ENCODE measurements around the gene ERN1. TPM values are rescaled to one million over a fixed set of nuclear protein-coding genes. Genes with fewer than 3 reads are reported as not detected.

Gene ERN1
- total and polyA plus RNA-seq, 2 of the 13 experiments (the other 11 are each of a cell fraction or from before 2014, with no cell fraction given), result 6.0 to 12.7 TPM

DNA sequence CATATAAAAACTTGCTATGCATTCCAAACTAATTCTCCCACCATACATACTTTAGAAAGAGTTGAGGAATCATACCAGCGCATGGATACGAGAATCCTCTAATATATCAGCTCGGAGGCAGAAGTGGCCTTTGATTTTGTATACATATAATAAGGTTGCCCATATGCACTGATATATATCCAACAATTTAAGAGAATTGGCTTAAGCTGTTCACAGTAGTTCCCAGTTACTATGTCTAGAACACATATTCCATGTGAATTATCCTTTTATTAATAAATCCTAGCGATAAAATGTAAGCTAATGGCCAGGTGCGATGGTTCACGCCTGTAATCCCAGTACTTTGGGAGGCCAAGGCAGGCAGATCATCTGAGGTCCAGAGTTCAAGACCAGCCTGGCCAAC lies 19.3 kb upstream of the ERN1 start:
- in situ Hi-C loops (cut with HindIII; ENCODE audit: extremely low pct_ligation_motif_present, low pct_unique_long_range_greater_than_20kb), result loop anchor here (5.0 kb wide), 2 partner anchors 33 to 113 kb away; partner anchors contain the start of gene TEX2
- Histone ChIP-seq H3K27me3 (ENCODE audit: control insufficient read depth in 1 of 2, insufficient read depth in 2 of 2, low read length in 2 of 2) (no peaks in the 10 kb centered on the region; a peak in 1 of 5 replicates), H3K4me2 (ENCODE audit: low read depth, low read length) (no peak overlapping the region), H3K27ac (ENCODE audit: extremely low read length, insufficient read depth, low read length) (peak overlapping the region; percentile 88), H3K9ac (ENCODE audit: insufficient read depth, low read depth, low read length) (no peak overlapping the region), H4K20me1 (ENCODE audit: insufficient read depth, low read length) (no peaks in the 10 kb centered on the region), H3K4me3 (replicated peaks in 1 of 3; ENCODE audit: insufficient read depth in 1 of 3, low read depth in 2 of 3, low read length in 3 of 3) (no peak overlapping the region), H3K36me3 (replicated peaks in 1 of 2; ENCODE audit: control insufficient read depth in 1 of 2, insufficient read depth in 2 of 2, low read length in 2 of 2) (peaks cover 3 to 22% of the 10 kb centered on the region in 2 experiments), H3K79me2 (ENCODE audit: insufficient read depth, low read length) (peaks cover 20% of the 10 kb centered on the region), H3K9me3 (ENCODE audit: low read length) (no peaks in the 10 kb centered on the region), H2AFZ (ENCODE audit: low read length) (no peak overlapping the region), H3K4me1 (ENCODE audit: insufficient read depth, low read length) (peaks cover 79% of the 10 kb centered on the region)
- DNase-seq (ENCODE audit: low spot score), result no peak
- ChIA-PET POLR2A (interaction anchor here (0.9 to 7.1 kb wide), 13 partner anchors 6 to 348 kb away, joined by 3 to 127 read pairs (median 5); partner anchors contain the start of genes POLG2 and TEX2), CTCF (ENCODE audit: low intra/inter-chr PET ratio, low total read pairs) (no interaction called here)
- no peak for FAIRE-seq
- intact Hi-C loops (cut with micrococcal nuclease; ENCODE audit: unreplicated experiment), result loop anchor here (5.0 kb wide), 2 partner anchors 113 to 133 kb away; partner anchors contain the start of gene TEX2
- no TSS peak for BruUV-seq (replicated peaks)
- TF ChIP-seq SMYD3 (CRISPR knock-in tag; IDR thresholded peaks at IDR 0.05), result 0 out of 2 replicates have a peak, but pooled peaks have one; percentile 46
- no peak for TF ChIP-seq ZFP36 (IDR thresholded peaks at IDR 0.05; ENCODE audit: borderline replicate concordance, low read depth, low read length, partially characterized antibody)
- TF ChIP-seq ARID2 (CRISPR knock-in tag; IDR thresholded peaks at IDR 0.05; ENCODE audit: borderline replicate concordance), result 0 out of 2 replicates have a peak, but pooled peaks have one; percentile 61
- no peak for TF ChIP-seq ZNF567 (CRISPR knock-in tag; IDR thresholded peaks at IDR 0.05; ENCODE audit: borderline replicate concordance)
- TF ChIP-seq ZNF558 (CRISPR knock-in tag; IDR thresholded peaks at IDR 0.05; ENCODE audit: borderline replicate concordance), result 0 out of 2 replicates have a peak, but pooled peaks have one; percentile 45
- no peak for TF ChIP-seq TP53 (CRISPR knock-in tag; conservative IDR thresholded peaks at IDR 0.05)
- TF ChIP-seq SMAD3 (CRISPR knock-in tag; IDR thresholded peaks at IDR 0.05), result no peak
- TF ChIP-seq RARG (CRISPR knock-in tag; IDR thresholded peaks at IDR 0.05; ENCODE audit: low read depth), result 0 out of 2 replicates have a peak, but pooled peaks have one; percentile 36
- 0 out of 2 replicates have a peak, but pooled peaks have one; percentile 34 for TF ChIP-seq ZNF775 (CRISPR knock-in tag; IDR thresholded peaks at IDR 0.05; ENCODE audit: borderline replicate concordance)
- TF ChIP-seq, protein P1, sequence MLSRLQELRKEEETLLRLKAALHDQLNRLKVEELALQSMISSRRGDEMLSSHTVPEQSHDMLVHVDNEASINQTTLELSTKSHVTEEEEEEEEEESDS (CRISPR knock-in tag; IDR thresholded peaks at IDR 0.05; ENCODE audit: borderline replicate concordance), result 0 out of 2 replicates have a peak, but pooled peaks have one; percentile 69
- 0 out of 2 replicates have a peak, but pooled peaks have one; percentile 29 for TF ChIP-seq PAWR (CRISPR knock-in tag; IDR thresholded peaks at IDR 0.05; ENCODE audit: borderline replicate concordance)
- TF ChIP-seq, protein P2, sequence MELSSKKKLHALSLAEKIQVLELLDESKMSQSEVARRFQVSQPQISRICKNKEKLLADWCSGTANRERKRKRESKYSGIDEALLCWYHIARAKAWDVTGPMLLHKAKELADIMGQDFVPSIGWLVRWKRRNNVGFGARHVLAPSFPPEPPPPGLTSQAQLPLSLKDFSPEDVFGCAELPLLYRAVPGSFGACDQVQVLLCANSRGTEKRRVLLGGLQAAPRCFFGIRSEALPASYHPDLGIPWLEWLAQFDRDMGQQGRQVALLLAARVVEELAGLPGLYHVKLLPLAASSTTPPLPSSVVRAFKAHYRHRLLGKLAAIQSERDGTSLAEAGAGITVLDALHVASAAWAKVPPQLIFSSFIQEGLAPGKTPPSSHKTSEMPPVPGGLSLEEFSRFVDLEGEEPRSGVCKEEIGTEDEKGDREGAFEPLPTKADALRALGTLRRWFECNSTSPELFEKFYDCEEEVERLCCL (CRISPR knock-in tag; IDR thresholded peaks at IDR 0.05; ENCODE audit: borderline replicate concordance), result no peak
- TF ChIP-seq PATZ1 (CRISPR knock-in tag; IDR thresholded peaks at IDR 0.05), result 0 out of 2 replicates have a peak, but pooled peaks have one; percentile 10
- TF ChIP-seq, protein P3, sequence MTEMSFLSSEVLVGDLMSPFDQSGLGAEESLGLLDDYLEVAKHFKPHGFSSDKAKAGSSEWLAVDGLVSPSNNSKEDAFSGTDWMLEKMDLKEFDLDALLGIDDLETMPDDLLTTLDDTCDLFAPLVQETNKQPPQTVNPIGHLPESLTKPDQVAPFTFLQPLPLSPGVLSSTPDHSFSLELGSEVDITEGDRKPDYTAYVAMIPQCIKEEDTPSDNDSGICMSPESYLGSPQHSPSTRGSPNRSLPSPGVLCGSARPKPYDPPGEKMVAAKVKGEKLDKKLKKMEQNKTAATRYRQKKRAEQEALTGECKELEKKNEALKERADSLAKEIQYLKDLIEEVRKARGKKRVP (CRISPR knock-in tag; IDR thresholded peaks at IDR 0.05), result no peak
- 0 out of 2 replicates have a peak, but pooled peaks have one; percentile 51 for TF ChIP-seq TOPORS (CRISPR knock-in tag; IDR thresholded peaks at IDR 0.05)
- no peak for TF ChIP-seq ZNF33A (CRISPR knock-in tag; IDR thresholded peaks at IDR 0.05; ENCODE audit: borderline replicate concordance)
- TF ChIP-seq, protein P4, sequence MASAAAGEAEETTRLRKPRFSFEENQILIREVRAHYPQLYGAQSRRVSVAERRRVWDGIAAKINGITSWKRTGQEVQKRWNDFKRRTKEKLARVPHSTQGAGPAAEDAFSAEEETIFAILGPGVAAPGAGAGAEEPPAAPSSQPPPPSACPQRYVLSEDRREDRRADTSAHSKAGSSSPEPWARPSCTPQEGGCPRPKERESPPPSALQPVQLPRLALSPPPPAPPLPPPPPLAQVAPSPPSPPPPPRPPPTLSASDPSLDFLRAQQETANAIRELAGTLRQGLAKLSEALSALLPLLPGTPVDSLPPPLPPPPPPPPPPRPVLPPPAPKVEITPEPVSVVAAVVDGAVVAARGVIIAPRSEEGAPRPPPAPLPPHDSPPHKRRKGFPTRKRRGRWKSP (CRISPR knock-in tag; IDR thresholded peaks at IDR 0.05), result no peak
- no peak for TF ChIP-seq RXRB (CRISPR knock-in tag; IDR thresholded peaks at IDR 0.05; ENCODE audit: borderline replicate concordance)
- no peak for ATAC-seq
- WGBS (ENCODE audit: low lambda C conversion rate), result 94% methylated on average over 6 of the region's 6 CpGs

All from HepG2 (cell line).